ENCODE measurements around the gene SLX4.

The SLX4 gene

GRCh38 chr16:3582276-3583165 is 28.9 kb downstream of the SLX4 start:
- no peak for DNase-seq (ENCODE audit: low spot score)

GRCh38 chr16:3581392-3581791 is 30.0 kb downstream of the SLX4 start:
- DNase-seq (ENCODE audit: low spot score) = no peak

- DNase-seq (ENCODE audit: low spot score) = no peak
These were observed 30.7 kb downstream of the SLX4 start for GRCh38 chr16:3580686-3581085.

- DNase-seq (ENCODE audit: low spot score) = no peak
These were observed 31.2 kb downstream of the SLX4 start for GRCh38 chr16:3580251-3580651.

GRCh38 chr16:3579776-3580175 is 31.6 kb downstream of the SLX4 start:
- no peak for DNase-seq (ENCODE audit: low spot score)

- DNase-seq (ENCODE audit: low spot score) = no peak
These were observed 32.5 kb downstream of the SLX4 start for GRCh38 chr16:3578610-3579551.

- DNase-seq (ENCODE audit: low spot score) = no peak
These were observed 33.3 kb downstream of the SLX4 start for GRCh38 chr16:3578121-3578520.

GRCh38 chr16:3577302-3577752 is 34.1 kb downstream of the SLX4 start, which contains the start of gene NLRC3:
Gene NLRC3, minus strand, starts transcription at chr16:3577403. Its CDS starts 12,367 bp downstream, at chr16:3565036.
- DNase-seq (ENCODE audit: low spot score) = no peak

- DNase-seq (ENCODE audit: low spot score) = no peak
These were observed 35.2 kb downstream of the SLX4 start for GRCh38 chr16:3576211-3576610.

- DNase-seq (ENCODE audit: low spot score) = no peak
These were observed 35.9 kb downstream of the SLX4 start for GRCh38 chr16:3575491-3575890.

GRCh38 chr16:3574195-3574594 is 37.2 kb downstream of the SLX4 start:
- DNase-seq (ENCODE audit: low spot score) = no peak

- no peak for DNase-seq (ENCODE audit: low spot score)
These were observed 38.1 kb downstream of the SLX4 start for GRCh38 chr16:3573146-3573815.

- no peak for DNase-seq (ENCODE audit: low spot score)
These were observed 40.9 kb downstream of the SLX4 start for GRCh38 chr16:3570420-3571062.

- no peak for DNase-seq (ENCODE audit: low spot score)
These were observed 41.6 kb downstream of the SLX4 start for GRCh38 chr16:3569851-3570250.

GRCh38 chr16:3566990-3567389 is 44.4 kb downstream of the SLX4 start:
- no peak for DNase-seq (ENCODE audit: low spot score)

- DNase-seq (ENCODE audit: low spot score) = no peak
These were observed 46.6 kb downstream of the SLX4 start for GRCh38 chr16:3564889-3565141.

GRCh38 chr16:3564130-3564888 is 47.1 kb downstream of the SLX4 start:
- peak; percentile 33 for DNase-seq (ENCODE audit: low spot score)

- DNase-seq (ENCODE audit: low spot score) = no peak
These were observed 48.4 kb downstream of the SLX4 start for GRCh38 chr16:3562914-3563480.

- DNase-seq (ENCODE audit: low spot score) = peak; percentile 25
These were observed 49.8 kb downstream of the SLX4 start for GRCh38 chr16:3561626-3562025.

GRCh38 chr16:3554351-3554928 is 57.0 kb downstream of the SLX4 start:
- DNase-seq (ENCODE audit: low spot score) = no peak

Measured in D341Med (cell line).